ENCODE results near the gene TMEM63C.
A peak's percentile ranks its signal among the peaks of the same experiment; 100 is the strongest.

Gene TMEM63C

GRCh38 chr14:77212943-77213678, 31.5 kb downstream of the TMEM63C start:
- Histone ChIP-seq H4K8ac (ENCODE audit: low read depth, low read length) (no peak overlapping the region), H3K9ac (ENCODE audit: low read length) (no peak overlapping the region), H2BK120ac (ENCODE audit: insufficient read depth, low read length, poor library complexity) (no peak overlapping the region), H3K79me2 (ENCODE audit: control insufficient read depth, insufficient read depth, low read length, poor library complexity) (no peaks in the 10 kb centered on the region), H3K36me3 (ENCODE audit: control insufficient read depth in 1 of 2, insufficient read depth in 2 of 2, low read length in 2 of 2) (no peaks in the 10 kb centered on the region), H3K23ac (ENCODE audit: low read length) (no peak overlapping the region), H3K4me2 (ENCODE audit: low read length) (no peak overlapping the region), H2AK5ac (ENCODE audit: low read length) (no peak overlapping the region), H2AFZ (ENCODE audit: insufficient read depth, low read length, poor library complexity) (no peak overlapping the region), H3K4me3 (ENCODE audit: low read depth, low read length) (no peak overlapping the region), H4K12ac (ENCODE audit: low read depth, low read length) (no peak overlapping the region), H3K4me1 (ENCODE audit: control insufficient read depth in 1 of 2, insufficient read depth in 2 of 2, low read length in 2 of 2) (no peaks in the 10 kb centered on the region), H3K14ac (ENCODE audit: low read length) (no peak overlapping the region), H3K9me3 (ENCODE audit: insufficient read depth, low read depth, low read length) (peaks cover 2% of the 10 kb centered on the region), H3K18ac (ENCODE audit: low read length) (no peak overlapping the region), H3K4ac (ENCODE audit: low read depth, low read length) (no peak overlapping the region), H2BK12ac (ENCODE audit: low read length) (no peak overlapping the region), H3K27me3 (ENCODE audit: insufficient read depth, low read length) (no peaks in the 10 kb centered on the region), H3K79me1 (ENCODE audit: low read length) (no peaks in the 10 kb centered on the region), H4K91ac (ENCODE audit: low read depth, low read length) (no peak overlapping the region), H3K27ac (ENCODE audit: low read depth, low read length) (no peak overlapping the region), H2BK5ac (ENCODE audit: low read depth, low read length, poor library complexity) (no peak overlapping the region)
- DNase-seq: peak; percentile 67 to 72
- WGBS (ENCODE audit: extremely low coverage, insufficient coverage, insufficient read length): no CpG with 5 or more reads among the region's 17 CpGs

- Histone ChIP-seq H3K27ac (ENCODE audit: low read depth, low read length) (no peak overlapping the region), H4K91ac (ENCODE audit: low read depth, low read length) (no peak overlapping the region), H3K79me2 (ENCODE audit: control insufficient read depth, insufficient read depth, low read length, poor library complexity) (no peaks in the 10 kb centered on the region), H3K36me3 (ENCODE audit: control insufficient read depth in 1 of 2, insufficient read depth in 2 of 2, low read length in 2 of 2) (no peaks in the 10 kb centered on the region), H3K4me3 (ENCODE audit: low read depth, low read length) (no peak overlapping the region), H2BK120ac (ENCODE audit: insufficient read depth, low read length, poor library complexity) (no peak overlapping the region), H3K27me3 (ENCODE audit: insufficient read depth, low read length) (no peaks in the 10 kb centered on the region), H2BK12ac (ENCODE audit: low read length) (no peak overlapping the region), H4K8ac (ENCODE audit: low read depth, low read length) (no peak overlapping the region), H3K9ac (ENCODE audit: low read length) (no peak overlapping the region), H3K4me1 (ENCODE audit: control insufficient read depth in 1 of 2, insufficient read depth in 2 of 2, low read length in 2 of 2) (no peaks in the 10 kb centered on the region), H2AK5ac (ENCODE audit: low read length) (no peak overlapping the region), H2AFZ (ENCODE audit: insufficient read depth, low read length, poor library complexity) (no peak overlapping the region), H3K79me1 (ENCODE audit: low read length) (no peaks in the 10 kb centered on the region), H3K4me2 (ENCODE audit: low read length) (no peak overlapping the region), H3K23ac (ENCODE audit: low read length) (no peak overlapping the region), H3K18ac (ENCODE audit: low read length) (no peak overlapping the region), H3K9me3 (ENCODE audit: insufficient read depth, low read depth, low read length) (peaks cover 2% of the 10 kb centered on the region), H3K14ac (ENCODE audit: low read length) (no peak overlapping the region), H4K12ac (ENCODE audit: low read depth, low read length) (no peak overlapping the region), H3K4ac (ENCODE audit: low read depth, low read length) (no peak overlapping the region), H2BK5ac (ENCODE audit: low read depth, low read length, poor library complexity) (no peak overlapping the region)
- DNase-seq: no peak
- no CpG with 5 or more reads among the region's 6 CpGs for WGBS (ENCODE audit: extremely low coverage, insufficient coverage, insufficient read length)
Measured at GRCh38 chr14:77213679-77214016, 32.0 kb downstream of the TMEM63C start.

- Histone ChIP-seq H3K4ac (ENCODE audit: low read depth, low read length) (no peak overlapping the region), H2BK5ac (ENCODE audit: low read depth, low read length, poor library complexity) (no peak overlapping the region), H3K79me2 (ENCODE audit: control insufficient read depth, insufficient read depth, low read length, poor library complexity) (no peaks in the 10 kb centered on the region), H4K8ac (ENCODE audit: low read depth, low read length) (no peak overlapping the region), H2BK120ac (ENCODE audit: insufficient read depth, low read length, poor library complexity) (no peak overlapping the region), H2AFZ (ENCODE audit: insufficient read depth, low read length, poor library complexity) (no peak overlapping the region), H3K9me3 (ENCODE audit: insufficient read depth, low read depth, low read length) (peaks cover 2% of the 10 kb centered on the region), H3K27me3 (ENCODE audit: insufficient read depth, low read length) (no peaks in the 10 kb centered on the region), H3K79me1 (ENCODE audit: low read length) (no peaks in the 10 kb centered on the region), H2BK12ac (ENCODE audit: low read length) (no peak overlapping the region), H2AK5ac (ENCODE audit: low read length) (no peak overlapping the region), H3K18ac (ENCODE audit: low read length) (no peak overlapping the region), H3K4me3 (ENCODE audit: low read depth, low read length) (no peak overlapping the region), H3K36me3 (ENCODE audit: control insufficient read depth in 1 of 2, insufficient read depth in 2 of 2, low read length in 2 of 2) (no peaks in the 10 kb centered on the region), H3K14ac (ENCODE audit: low read length) (no peak overlapping the region), H3K23ac (ENCODE audit: low read length) (no peak overlapping the region), H3K9ac (ENCODE audit: low read length) (no peak overlapping the region), H3K4me2 (ENCODE audit: low read length) (no peak overlapping the region), H4K12ac (ENCODE audit: low read depth, low read length) (no peak overlapping the region), H4K91ac (ENCODE audit: low read depth, low read length) (no peak overlapping the region), H3K4me1 (ENCODE audit: control insufficient read depth in 1 of 2, insufficient read depth in 2 of 2, low read length in 2 of 2) (no peaks in the 10 kb centered on the region), H3K27ac (ENCODE audit: low read depth, low read length) (no peak overlapping the region)
- no CpG with 5 or more reads among the region's 7 CpGs for WGBS (ENCODE audit: extremely low coverage, insufficient coverage, insufficient read length)
- DNase-seq: no peak
Measured at GRCh38 chr14:77214216-77214615, 32.6 kb downstream of the TMEM63C start.

- Histone ChIP-seq H3K79me1 (ENCODE audit: low read length) (no peaks in the 10 kb centered on the region), H3K4me3 (ENCODE audit: low read depth, low read length) (no peak overlapping the region), H3K9me3 (ENCODE audit: insufficient read depth, low read depth, low read length) (no peaks in the 10 kb centered on the region), H3K14ac (ENCODE audit: low read length) (no peak overlapping the region), H3K4me1 (ENCODE audit: control insufficient read depth in 1 of 2, insufficient read depth in 2 of 2, low read length in 2 of 2) (no peaks in the 10 kb centered on the region), H3K79me2 (ENCODE audit: control insufficient read depth, insufficient read depth, low read length, poor library complexity) (no peaks in the 10 kb centered on the region), H4K8ac (ENCODE audit: low read depth, low read length) (no peak overlapping the region), H2BK5ac (ENCODE audit: low read depth, low read length, poor library complexity) (no peak overlapping the region), H3K36me3 (ENCODE audit: control insufficient read depth in 1 of 2, insufficient read depth in 2 of 2, low read length in 2 of 2) (no peaks in the 10 kb centered on the region), H3K4me2 (ENCODE audit: low read length) (no peak overlapping the region), H3K18ac (ENCODE audit: low read length) (no peak overlapping the region), H3K4ac (ENCODE audit: low read depth, low read length) (no peak overlapping the region), H3K27ac (ENCODE audit: low read depth, low read length) (no peak overlapping the region), H3K27me3 (ENCODE audit: insufficient read depth, low read length) (no peaks in the 10 kb centered on the region), H3K9ac (ENCODE audit: low read length) (no peak overlapping the region), H2BK120ac (ENCODE audit: insufficient read depth, low read length, poor library complexity) (no peak overlapping the region), H2AK5ac (ENCODE audit: low read length) (no peak overlapping the region), H3K23ac (ENCODE audit: low read length) (no peak overlapping the region), H4K12ac (ENCODE audit: low read depth, low read length) (no peak overlapping the region), H2BK12ac (ENCODE audit: low read length) (no peak overlapping the region), H2AFZ (ENCODE audit: insufficient read depth, low read length, poor library complexity) (no peak overlapping the region), H4K91ac (ENCODE audit: low read depth, low read length) (no peak overlapping the region)
- DNase-seq: no peak
- WGBS (ENCODE audit: extremely low coverage, insufficient coverage, insufficient read length): no CpG with 5 or more reads among the region's 3 CpGs
Measured at GRCh38 chr14:77217551-77217950, 36.0 kb downstream of the TMEM63C start.

Measured in trophoblast cell (in vitro differentiated cells and primary cell).